Smooth muscle cell (in vitro differentiated cells): Measurements from ENCODE around the gene AATF. TPM values are rescaled to one million over a fixed set of nuclear protein-coding genes. Genes with fewer than 3 reads are reported as not detected.

Experiments
- DNase-seq: peaks from one replicate; lab custom pipeline; 2025; ENCODE audit not compliant: unreplicated experiment; lab: John Stamatoyannopoulos, UW
- H2AFZ ChIP-seq: fragments of 200-600 bp; sonication (generic); 2 replicates; pipeline ENCODE4 v1.6.0; 2016; ENCODE audit warnings: antibody characterized with exemption, low read depth, mild to moderate bottlenecking
- H3F3A ChIP-seq: fragments of 200-600 bp; sonication (generic); 2 replicates; pipeline ENCODE4 v1.6.0; 2017; ENCODE audit warnings: antibody characterized with exemption, low read depth
- H3K27ac ChIP-seq: fragments of 200-600 bp; sonication (generic); 2 replicates; pipeline ENCODE4 v1.5.1; 2016; ENCODE audit warnings: low read depth, mild to moderate bottlenecking
- H3K27me3 ChIP-seq: fragments of 200-600 bp; sonication (generic); 2 replicates; pipeline ENCODE4 v1.6.1; 2016; ENCODE audit warnings: low read depth, mild to moderate bottlenecking
- H3K36me3 ChIP-seq: fragments of 200-600 bp; sonication (generic); 2 replicates; pipeline ENCODE4 v1.5.1; 2016; ENCODE audit warnings: low read depth
- H3K4me1 ChIP-seq: fragments of 200-600 bp; sonication (generic); 2 replicates; pipeline ENCODE4 v1.5.1; 2016; ENCODE audit warnings: low read depth
- H3K4me2 ChIP-seq: fragments of 200-600 bp; sonication (generic); 2 replicates; pipeline ENCODE4 v1.6.0; 2016; ENCODE audit warnings: mild to moderate bottlenecking
- H3K4me3 ChIP-seq: fragments of 200-600 bp; sonication (generic); 2 replicates; pipeline ENCODE4 v1.5.1; 2016; ENCODE audit warnings: mild to moderate bottlenecking
- H3K79me2 ChIP-seq: fragments of 200-600 bp; sonication (generic); 2 replicates; pipeline ENCODE4 v1.6.0; 2016; ENCODE audit warnings: low read depth, mild to moderate bottlenecking
- H3K9ac ChIP-seq: fragments of 200-600 bp; sonication (generic); 2 replicates; pipeline ENCODE4 v1.6.0; 2016; ENCODE audit warnings: low read depth
- H3K9me3 ChIP-seq: fragments of 200-600 bp; sonication (generic); replicated peaks from 2 replicates; pipeline ENCODE4 v1.5.1; 2016; ENCODE audit warnings: low read depth
- H4K20me1 ChIP-seq: fragments of 200-600 bp; sonication (generic); 2 replicates; pipeline ENCODE4 v1.6.0; 2016; ENCODE audit warnings: low read depth
- CTCF ChIP-seq: fragments of 200-600 bp; sonication (generic); IDR thresholded peaks from 2 replicates; pipeline ENCODE4 v1.5.1; 2017; ENCODE audit warnings: borderline replicate concordance, mild to moderate bottlenecking, antibody characterized with exemption; ENCODE audit not compliant: insufficient read depth, poor library complexity, severe bottlenecking
- WGBS: methylation state at CpG from one replicate; pipeline ENCODE4 v1.1.7; 2016; ENCODE audit warnings: low lambda C conversion rate; 5-methylcytosine and 5-hydroxymethylcytosine counted together
- polyA plus RNA-seq: library from polyadenylated mRNA; unstranded; fragments of >200 nt; fragmentation: Nextera tagmentation; extraction: Ambion mirVana; gene quantifications from 2 replicates; pipeline ENCODE4 v1.2.1, GENCODE V29; 2016
- total RNA-seq: library from RNA; depleted of rRNA; stranded (reverse); fragments of >200 nt; gene quantifications from 2 replicates; pipeline ENCODE4 v1.2.3, GENCODE V29; 2014

Gene AATF
- total and polyA plus RNA-seq, 2 experiments from 2014 or later, result 18.5 to 38.0 TPM

GRCh38 chr17:37045351-37045922 is 96.7 kb downstream of the AATF start:
- no peak overlapping the region for H3K4me3 ChIP-seq
- peaks cover 4% of the 10 kb centered on the region for H3K4me1 ChIP-seq
- WGBS, result 67% methylated on average over 7 of the region's 7 CpGs
- no peak for DNase-seq
- no peak overlapping the region for H3K27ac ChIP-seq
- no peak overlapping the region for H3K9ac ChIP-seq
- H3K9me3 ChIP-seq, result no peaks in the 10 kb centered on the region
- no peak overlapping the region for H3K4me2 ChIP-seq
- no peaks in the 10 kb centered on the region for H3K79me2 ChIP-seq
- no peaks in the 10 kb centered on the region for H3F3A ChIP-seq
- no peak for TF ChIP-seq CTCF
- H4K20me1 ChIP-seq, result peaks cover 26% of the 10 kb centered on the region
- no peaks in the 10 kb centered on the region for H3K27me3 ChIP-seq
- no peaks in the 10 kb centered on the region for H3K36me3 ChIP-seq
- H2AFZ ChIP-seq, result no peak overlapping the region

GRCh38 chr17:37047631-37048104 is 98.9 kb downstream of the AATF start:
- H3K9ac ChIP-seq, result no peak overlapping the region
- no peak overlapping the region for H3K4me2 ChIP-seq
- H3F3A ChIP-seq, result no peaks in the 10 kb centered on the region
- no peaks in the 10 kb centered on the region for H3K9me3 ChIP-seq
- H3K79me2 ChIP-seq, result no peaks in the 10 kb centered on the region
- H3K4me3 ChIP-seq, result no peak overlapping the region
- peaks cover 4% of the 10 kb centered on the region for H3K4me1 ChIP-seq
- peaks cover 20% of the 10 kb centered on the region for H4K20me1 ChIP-seq
- DNase-seq, result peak; percentile 44
- no peaks in the 10 kb centered on the region for H3K36me3 ChIP-seq
- no peaks in the 10 kb centered on the region for H3K27me3 ChIP-seq
- no peak overlapping the region for H3K27ac ChIP-seq
- H2AFZ ChIP-seq, result no peak overlapping the region
- WGBS, result 5% methylated on average over 9 of the region's 9 CpGs
- peak; percentile 96 for TF ChIP-seq CTCF

GRCh38 chr17:37048811-37049210 is 100.1 kb downstream of the AATF start:
- no peak for DNase-seq
- TF ChIP-seq CTCF, result no peak
- H3K9ac ChIP-seq, result no peak overlapping the region

GRCh38 chr17:37050920-37051319 is 102.2 kb downstream of the AATF start:
- no peaks in the 10 kb centered on the region for H3K9me3 ChIP-seq
- no peak for DNase-seq
- H4K20me1 ChIP-seq, result peaks cover 20% of the 10 kb centered on the region
- no peak overlapping the region for H2AFZ ChIP-seq
- no peaks in the 10 kb centered on the region for H3K27me3 ChIP-seq
- WGBS, result 83% methylated on average over 5 of the region's 5 CpGs
- H3K27ac ChIP-seq, result no peak overlapping the region
- H3K79me2 ChIP-seq, result no peaks in the 10 kb centered on the region
- no peak for TF ChIP-seq CTCF
- H3F3A ChIP-seq, result no peaks in the 10 kb centered on the region
- H3K4me1 ChIP-seq, result peaks cover under 1% of the 10 kb centered on the region
- no peak overlapping the region for H3K4me2 ChIP-seq
- no peaks in the 10 kb centered on the region for H3K36me3 ChIP-seq
- no peak overlapping the region for H3K9ac ChIP-seq
- no peak overlapping the region for H3K4me3 ChIP-seq

More at GRCh38 chr17:37048811-37049210, 100.1 kb downstream of the AATF start:
- no peaks in the 10 kb centered on the region for H3K79me2 ChIP-seq
- H3K4me1 ChIP-seq, result peaks cover 4% of the 10 kb centered on the region
- 93% methylated on average over 5 of the region's 5 CpGs for WGBS
- no peaks in the 10 kb centered on the region for H3K9me3 ChIP-seq
- H2AFZ ChIP-seq, result no peak overlapping the region
- H3K4me2 ChIP-seq, result no peak overlapping the region
- H4K20me1 ChIP-seq, result peaks cover 20% of the 10 kb centered on the region
- H3F3A ChIP-seq, result no peaks in the 10 kb centered on the region
- H3K4me3 ChIP-seq, result no peak overlapping the region
- H3K27ac ChIP-seq, result no peak overlapping the region
- H3K27me3 ChIP-seq, result no peaks in the 10 kb centered on the region
- H3K36me3 ChIP-seq, result no peaks in the 10 kb centered on the region
